Measurements from ENCODE around the gene VPS13D.

- no peak for TF ChIP-seq CTCF (IDR thresholded peaks at IDR 0.05)
- TF ChIP-seq POLR2AphosphoS5 (IDR thresholded peaks at IDR 0.05; ENCODE audit: insufficient read depth in 1 of 2, low read depth in 1 of 2), result no peak
- no peak for TF ChIP-seq POLR2A (IDR thresholded peaks at IDR 0.05)
Observed at GRCh38 chr1:12302798-12303447, 73.1 kb downstream of the VPS13D start.

Measured in vagina (tissue), 2 donors.